Karpas-422 (cell line): ENCODE measurements around the gene CHST13. TPM values are rescaled to one million over a fixed set of nuclear protein-coding genes. Genes with fewer than 3 reads are reported as not detected.

Experiments used
- DNase-seq: peaks from one replicate; pipeline ENCODE4 v3.0.0-alpha.2; 2015
- H2AFZ ChIP-seq: fragments of 200-600 bp; sonication (generic); 2 replicates; pipeline ENCODE4 v1.6.1; 2014; ENCODE audit warnings: antibody characterized with exemption, low read length, mixed read lengths
- H3K27ac ChIP-seq: fragments of 200-600 bp; sonication (generic); 2 replicates; pipeline ENCODE4 v1.5.1; 2014; ENCODE audit warnings: mild to moderate bottlenecking, low read length, moderate library complexity
- H3K27me3 ChIP-seq: fragments of 200-600 bp; sonication (generic); 2 replicates; pipeline ENCODE4 v1.6.1; 2014; ENCODE audit warnings: low read length, mixed read lengths
- H3K36me3 ChIP-seq: fragments of 200-600 bp; sonication (generic); 2 replicates; pipeline ENCODE4 v1.6.1; 2014; ENCODE audit warnings: low read length, mixed read lengths; ENCODE audit not compliant: insufficient read depth
- H3K4me1 ChIP-seq: fragments of 200-600 bp; sonication (generic); 2 replicates; pipeline ENCODE4 v1.6.1; 2014; ENCODE audit warnings: mild to moderate bottlenecking, low read length, mixed read lengths
- H3K4me2 ChIP-seq: fragments of 200-600 bp; sonication (generic); 2 replicates; pipeline ENCODE4 v1.6.1; 2014; ENCODE audit warnings: low read length, low read depth, mild to moderate bottlenecking; ENCODE audit not compliant: poor library complexity, severe bottlenecking
- H3K4me3 ChIP-seq: fragments of 200-600 bp; sonication (generic); 2 replicates; pipeline ENCODE4 v1.5.1; 2014; ENCODE audit warnings: mild to moderate bottlenecking, antibody characterized with exemption, low read length, mixed read lengths
- H3K79me2 ChIP-seq: fragments of 200-600 bp; sonication (generic); 2 replicates; pipeline ENCODE4 v1.6.1; 2014; ENCODE audit warnings: mild to moderate bottlenecking, low read length, mixed read lengths
- H3K9ac ChIP-seq: fragments of 200-600 bp; sonication (generic); 2 replicates; pipeline ENCODE4 v1.6.0; 2014; ENCODE audit warnings: low read length
- H3K9me2 ChIP-seq: fragments of 200-600 bp; sonication (generic), shearing (Covaris generic); replicated peaks from 2 replicates; pipeline ENCODE4 v1.6.0; 2014; ENCODE audit warnings: mild to moderate bottlenecking, low read length, moderate library complexity; ENCODE audit not compliant: insufficient read depth
- H3K9me3 ChIP-seq: fragments of 300-700, 200-600 bp; sonication (generic); 2 replicates; pipeline ENCODE4 v1.6.1; 2014; ENCODE audit warnings: low read length, mixed read lengths
- H4K20me1 ChIP-seq: fragments of 200-600 bp; sonication (generic); 2 replicates; pipeline ENCODE4 v1.6.1; 2014; ENCODE audit warnings: mild to moderate bottlenecking, antibody characterized with exemption, low read length, low read depth; ENCODE audit not compliant: insufficient read depth
- total RNA-seq: library from RNA; depleted of rRNA; stranded (reverse); fragments of >200 nt; shearing (Covaris generic); gene quantifications from 2 replicates; pipeline ENCODE4 v1.2.3, GENCODE V29; 2014; ENCODE audit warnings: low replicate concordance

CHST13 gene
- total RNA-seq, 1 experiment from 2014 or later = not detected

DNA sequence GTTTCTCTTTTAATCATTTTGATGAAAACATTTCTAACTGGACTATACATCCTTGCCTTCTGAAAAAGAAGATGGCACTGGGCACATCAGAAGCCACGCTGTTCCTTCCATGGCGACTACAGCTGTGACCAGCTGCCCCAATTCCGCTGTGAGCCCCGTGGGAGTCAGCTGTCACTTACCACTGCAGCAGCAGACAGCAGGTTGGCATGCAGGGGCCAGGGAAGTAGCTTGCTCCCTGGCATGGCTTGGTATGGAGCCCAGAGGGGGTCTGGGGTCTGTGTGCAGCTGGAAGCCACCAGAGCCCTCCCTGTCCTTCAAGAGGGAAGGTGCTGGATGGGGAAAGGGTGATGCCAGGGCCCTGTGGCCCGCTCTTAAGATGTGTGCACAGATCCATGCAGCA, 43.7 kb upstream of the CHST13 start:
- H4K20me1 ChIP-seq = no peaks in the 10 kb centered on the region
- H3K4me3 ChIP-seq = no peak overlapping the region
- DNase-seq = no peak
- H3K9me2 ChIP-seq = no peaks in the 10 kb centered on the region
- H3K9ac ChIP-seq = no peak overlapping the region
- H3K27ac ChIP-seq = no peak overlapping the region
- H3K4me2 ChIP-seq = no peak overlapping the region
- no peak overlapping the region for H2AFZ ChIP-seq
- H3K36me3 ChIP-seq = no peaks in the 10 kb centered on the region
- H3K4me1 ChIP-seq = no peaks in the 10 kb centered on the region
- H3K27me3 ChIP-seq = no peaks in the 10 kb centered on the region
- no peaks in the 10 kb centered on the region for H3K9me3 ChIP-seq
- H3K79me2 ChIP-seq = no peaks in the 10 kb centered on the region

DNA sequence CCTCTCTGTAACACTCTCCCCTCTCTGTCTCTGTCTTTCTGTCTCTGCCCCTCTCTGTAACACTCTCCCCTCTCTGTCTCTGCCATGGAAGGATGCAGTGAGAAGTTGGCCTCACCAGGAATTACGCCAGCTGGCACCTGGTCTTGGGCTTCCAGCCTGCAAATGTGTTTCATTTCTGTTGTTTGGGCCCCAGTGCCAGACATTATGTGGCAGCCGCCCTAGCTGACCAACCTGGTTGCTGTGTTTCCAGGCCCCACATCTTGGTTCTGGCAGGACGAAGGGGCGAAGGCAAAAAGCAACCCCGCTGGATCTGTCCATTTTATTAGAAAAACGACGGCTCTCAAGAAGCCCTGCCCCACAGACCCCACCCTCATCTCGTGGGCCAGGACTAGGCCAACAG, 43.1 kb upstream of the CHST13 start:
- H3K9ac ChIP-seq = no peak overlapping the region
- no peaks in the 10 kb centered on the region for H4K20me1 ChIP-seq
- no peaks in the 10 kb centered on the region for H3K9me3 ChIP-seq
- H3K79me2 ChIP-seq = no peaks in the 10 kb centered on the region
- no peaks in the 10 kb centered on the region for H3K27me3 ChIP-seq
- H3K4me3 ChIP-seq = no peak overlapping the region
- H3K9me2 ChIP-seq = no peaks in the 10 kb centered on the region
- DNase-seq = no peak
- H2AFZ ChIP-seq = no peak overlapping the region
- H3K4me1 ChIP-seq = no peaks in the 10 kb centered on the region
- H3K27ac ChIP-seq = no peak overlapping the region
- H3K4me2 ChIP-seq = no peak overlapping the region
- H3K36me3 ChIP-seq = no peaks in the 10 kb centered on the region

DNA sequence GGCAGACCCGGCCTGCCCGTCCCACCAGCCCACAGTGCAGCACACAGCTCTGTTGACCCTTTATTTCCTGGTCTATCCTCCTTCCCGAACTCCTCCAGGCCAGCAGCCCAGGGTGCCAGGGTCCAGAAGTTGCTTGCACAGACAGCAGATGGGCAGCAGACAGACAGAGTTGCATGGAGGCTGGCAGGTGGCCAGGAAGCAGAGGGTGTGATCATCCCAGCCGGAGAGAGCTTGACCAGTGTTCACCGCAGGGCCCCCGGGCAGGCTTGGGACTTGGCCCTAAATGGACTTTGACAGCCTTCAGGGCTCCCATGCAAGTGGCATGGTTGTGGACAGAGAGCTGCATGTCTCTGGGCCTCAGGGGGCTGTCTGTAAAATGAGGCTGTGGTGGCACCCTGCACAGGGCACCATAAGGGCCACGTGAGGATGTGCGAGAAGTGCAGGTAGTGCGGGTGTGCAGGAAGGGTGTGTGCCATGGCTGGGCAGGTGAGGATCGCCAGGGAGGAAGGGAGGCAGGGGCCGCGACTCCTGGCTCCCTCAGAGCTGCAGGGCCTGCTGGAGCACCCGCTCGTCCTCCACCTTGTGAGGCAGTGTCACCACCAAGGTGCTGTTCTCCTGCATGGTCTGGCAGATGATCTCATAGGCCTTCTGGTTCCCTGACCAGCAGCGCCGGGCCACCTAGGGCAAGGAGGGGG, 42.0 kb upstream of the CHST13 start:
- H3K9ac ChIP-seq = no peak overlapping the region
- no peak for DNase-seq

DNA sequence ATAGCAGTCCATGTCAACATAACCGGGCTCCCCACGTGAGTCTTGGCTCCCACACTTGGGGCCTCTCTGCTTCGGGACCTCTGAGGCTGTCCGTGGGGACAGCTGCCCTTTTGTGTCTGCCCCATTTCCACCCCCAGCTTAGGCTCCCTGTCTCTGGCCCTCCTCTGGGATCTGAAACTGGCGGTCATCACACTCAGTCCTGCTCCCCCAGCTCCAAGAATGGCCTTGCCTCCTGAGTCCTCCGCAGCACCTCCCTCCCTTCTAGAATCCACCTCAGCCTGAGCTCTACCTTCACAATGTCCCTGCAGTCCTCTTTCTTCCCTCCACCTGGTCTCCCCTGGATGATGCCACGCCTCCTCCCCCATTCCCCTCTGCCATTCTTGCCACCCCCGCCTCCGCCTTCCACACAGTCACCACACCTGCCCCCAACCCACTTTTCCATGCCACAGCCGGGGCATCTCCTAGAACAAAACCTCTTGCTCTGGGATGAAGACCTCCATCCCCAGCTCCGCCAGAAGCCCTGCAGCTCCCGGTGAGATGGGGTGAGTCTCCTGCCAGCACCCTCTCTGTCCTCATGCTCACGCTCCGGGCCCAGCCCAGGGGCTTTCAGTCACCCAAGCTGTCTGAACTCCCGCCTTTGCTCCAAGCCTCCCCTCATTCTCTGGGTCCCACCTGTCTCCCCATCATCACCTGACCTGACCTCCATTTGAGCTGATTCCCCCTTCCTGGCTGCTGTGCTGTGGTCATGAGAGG, 41.3 kb upstream of the CHST13 start:
- DNase-seq = no peak
- no peaks in the 10 kb centered on the region for H4K20me1 ChIP-seq
- no peaks in the 10 kb centered on the region for H3K9me3 ChIP-seq
- no peak overlapping the region for H3K27ac ChIP-seq
- H3K27me3 ChIP-seq = no peaks in the 10 kb centered on the region
- H3K4me1 ChIP-seq = no peaks in the 10 kb centered on the region
- no peak overlapping the region for H2AFZ ChIP-seq
- no peak overlapping the region for H3K4me3 ChIP-seq
- no peak overlapping the region for H3K9ac ChIP-seq
- H3K36me3 ChIP-seq = no peaks in the 10 kb centered on the region
- no peaks in the 10 kb centered on the region for H3K9me2 ChIP-seq
- no peaks in the 10 kb centered on the region for H3K79me2 ChIP-seq
- no peak overlapping the region for H3K4me2 ChIP-seq

More for the DNA sequence above, 42.0 kb upstream of the CHST13 start:
- no peak overlapping the region for H3K4me2 ChIP-seq
- H3K4me1 ChIP-seq = no peaks in the 10 kb centered on the region
- no peaks in the 10 kb centered on the region for H3K79me2 ChIP-seq
- H2AFZ ChIP-seq = no peak overlapping the region
- no peak overlapping the region for H3K4me3 ChIP-seq
- no peaks in the 10 kb centered on the region for H3K9me2 ChIP-seq
- no peaks in the 10 kb centered on the region for H4K20me1 ChIP-seq
- no peaks in the 10 kb centered on the region for H3K36me3 ChIP-seq
- H3K9me3 ChIP-seq = no peaks in the 10 kb centered on the region
- H3K27ac ChIP-seq = no peak overlapping the region
- H3K27me3 ChIP-seq = no peaks in the 10 kb centered on the region

DNA sequence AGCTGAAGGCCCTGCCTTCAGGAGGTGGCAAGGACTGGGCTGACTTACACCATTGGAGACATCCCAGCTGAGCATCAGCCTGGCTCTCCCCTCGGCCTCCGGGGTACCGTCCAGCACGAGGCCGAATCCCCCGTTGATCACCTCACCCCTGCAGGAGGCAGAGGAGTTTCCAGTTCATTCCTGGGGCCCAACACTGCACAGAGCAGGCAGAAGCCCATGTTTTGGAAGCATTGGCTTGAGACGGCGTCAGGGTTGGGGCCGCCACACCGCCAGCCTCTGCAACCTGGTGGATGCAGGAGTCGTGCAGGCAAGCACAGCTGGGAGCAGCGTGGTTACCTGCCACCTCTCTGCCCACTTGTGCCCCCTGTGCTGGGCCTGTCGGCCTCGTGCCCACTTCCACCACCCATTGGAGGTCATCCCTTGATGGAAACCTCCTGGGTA, 40.6 kb upstream of the CHST13 start:
- H3K4me2 ChIP-seq = no peak overlapping the region
- no peak for DNase-seq

DNA sequence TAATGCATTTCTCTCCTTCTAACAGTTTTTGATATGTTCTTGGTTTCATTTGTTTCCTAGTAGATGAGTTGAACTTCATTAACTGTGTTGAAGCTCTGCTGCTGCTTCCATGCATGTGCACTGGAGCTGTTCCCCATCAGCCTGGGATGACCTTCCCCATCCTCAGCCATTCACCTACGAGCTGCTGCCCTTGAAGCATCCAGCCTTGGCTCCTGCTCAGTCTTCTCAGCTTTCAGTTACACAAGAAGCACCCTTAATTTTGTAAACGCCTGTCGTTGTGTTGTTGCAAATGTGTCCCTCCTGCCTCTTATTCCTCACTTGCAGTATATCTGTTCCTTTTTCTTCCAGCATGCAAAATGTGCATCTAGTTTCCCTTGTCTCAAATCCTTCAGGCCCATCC, 39.8 kb upstream of the CHST13 start:
- no peak overlapping the region for H3K4me2 ChIP-seq
- DNase-seq = no peak
- no peaks in the 10 kb centered on the region for H3K9me2 ChIP-seq
- H4K20me1 ChIP-seq = no peaks in the 10 kb centered on the region
- no peak overlapping the region for H3K9ac ChIP-seq
- H2AFZ ChIP-seq = no peak overlapping the region
- H3K9me3 ChIP-seq = no peaks in the 10 kb centered on the region
- no peak overlapping the region for H3K27ac ChIP-seq
- no peaks in the 10 kb centered on the region for H3K36me3 ChIP-seq
- H3K27me3 ChIP-seq = no peaks in the 10 kb centered on the region
- no peaks in the 10 kb centered on the region for H3K4me1 ChIP-seq
- no peak overlapping the region for H3K4me3 ChIP-seq
- no peaks in the 10 kb centered on the region for H3K79me2 ChIP-seq

More for the DNA sequence above, 40.6 kb upstream of the CHST13 start:
- Histone ChIP-seq H3K9me3 (no peaks in the 10 kb centered on the region), H3K4me3 (no peak overlapping the region), H2AFZ (no peak overlapping the region), H3K36me3 (no peaks in the 10 kb centered on the region), H3K27me3 (no peaks in the 10 kb centered on the region), H3K9ac (no peak overlapping the region), H3K9me2 (no peaks in the 10 kb centered on the region), H4K20me1 (no peaks in the 10 kb centered on the region), H3K79me2 (no peaks in the 10 kb centered on the region), H3K27ac (no peak overlapping the region), H3K4me1 (no peaks in the 10 kb centered on the region)

DNA sequence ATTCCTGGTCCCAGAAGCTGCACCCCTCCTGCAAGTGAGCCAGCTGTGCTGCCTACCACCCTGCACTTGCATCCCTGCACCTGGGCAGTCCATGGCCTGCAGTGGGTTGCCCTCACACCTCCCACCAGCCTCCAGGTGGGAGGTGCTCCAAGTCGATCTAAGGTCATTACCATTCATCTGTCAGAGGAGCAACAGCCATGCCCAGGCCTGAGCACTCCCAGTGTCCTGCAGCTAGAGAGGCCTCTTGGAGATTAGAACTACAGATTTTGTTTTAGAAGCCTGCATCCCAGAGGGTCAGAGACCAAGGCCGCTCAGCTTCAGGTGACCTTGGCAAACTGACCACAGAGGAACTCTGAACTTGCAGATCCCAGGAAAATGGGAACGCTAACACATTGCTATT, 39.3 kb upstream of the CHST13 start:
- no peaks in the 10 kb centered on the region for H4K20me1 ChIP-seq
- H3K36me3 ChIP-seq = no peaks in the 10 kb centered on the region
- H3K4me1 ChIP-seq = no peaks in the 10 kb centered on the region
- H3K9me3 ChIP-seq = no peaks in the 10 kb centered on the region
- H3K9ac ChIP-seq = no peak overlapping the region
- H3K9me2 ChIP-seq = no peaks in the 10 kb centered on the region
- H3K79me2 ChIP-seq = no peaks in the 10 kb centered on the region
- DNase-seq = no peak
- no peak overlapping the region for H3K27ac ChIP-seq
- no peak overlapping the region for H2AFZ ChIP-seq
- H3K27me3 ChIP-seq = no peaks in the 10 kb centered on the region
- no peak overlapping the region for H3K4me2 ChIP-seq
- no peak overlapping the region for H3K4me3 ChIP-seq

DNA sequence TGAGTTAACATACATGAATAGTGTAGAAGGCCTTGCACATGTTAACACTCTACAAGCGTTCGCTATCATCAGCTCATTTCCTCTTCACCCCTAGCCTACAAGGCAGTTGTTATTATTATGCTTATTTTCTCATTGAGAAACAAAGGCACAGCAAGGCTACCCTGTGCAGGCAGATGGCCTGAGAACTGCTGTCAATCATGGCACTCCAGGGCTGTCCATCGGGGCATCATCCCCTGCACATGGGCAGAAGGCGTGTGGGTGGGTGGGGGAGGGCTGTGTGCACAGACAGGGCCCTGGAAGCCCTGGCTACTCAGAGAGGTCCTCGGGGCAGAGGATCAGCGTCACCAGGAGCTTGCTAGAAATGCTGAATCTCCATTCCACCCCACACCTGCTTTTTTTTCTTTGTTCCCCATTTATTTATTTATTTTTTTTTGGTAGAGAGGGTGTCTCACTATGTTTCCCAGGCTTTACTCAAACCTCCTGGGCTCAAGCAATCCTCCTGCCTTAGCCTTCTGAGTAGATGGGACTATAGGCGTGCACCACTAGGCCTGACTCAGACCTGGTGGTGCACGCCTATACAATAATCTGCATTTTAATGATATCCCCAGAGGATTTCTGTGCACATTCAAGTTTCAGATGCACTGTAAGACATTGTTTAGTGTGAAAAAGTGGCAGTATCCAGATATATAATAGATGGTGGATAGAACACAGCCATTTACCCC, 38.6 kb upstream of the CHST13 start:
- no peak overlapping the region for H3K9ac ChIP-seq
- no peaks in the 10 kb centered on the region for H3K9me2 ChIP-seq
- H3K9me3 ChIP-seq = no peaks in the 10 kb centered on the region
- no peaks in the 10 kb centered on the region for H3K36me3 ChIP-seq
- no peak overlapping the region for H3K27ac ChIP-seq
- no peaks in the 10 kb centered on the region for H3K79me2 ChIP-seq
- no peak for DNase-seq
- H3K4me3 ChIP-seq = no peak overlapping the region
- H3K27me3 ChIP-seq = no peaks in the 10 kb centered on the region
- H3K4me2 ChIP-seq = no peak overlapping the region
- no peaks in the 10 kb centered on the region for H3K4me1 ChIP-seq
- H4K20me1 ChIP-seq = no peaks in the 10 kb centered on the region
- H2AFZ ChIP-seq = no peak overlapping the region
